Measurements from ENCODE around the gene PIGN.

DNA sequence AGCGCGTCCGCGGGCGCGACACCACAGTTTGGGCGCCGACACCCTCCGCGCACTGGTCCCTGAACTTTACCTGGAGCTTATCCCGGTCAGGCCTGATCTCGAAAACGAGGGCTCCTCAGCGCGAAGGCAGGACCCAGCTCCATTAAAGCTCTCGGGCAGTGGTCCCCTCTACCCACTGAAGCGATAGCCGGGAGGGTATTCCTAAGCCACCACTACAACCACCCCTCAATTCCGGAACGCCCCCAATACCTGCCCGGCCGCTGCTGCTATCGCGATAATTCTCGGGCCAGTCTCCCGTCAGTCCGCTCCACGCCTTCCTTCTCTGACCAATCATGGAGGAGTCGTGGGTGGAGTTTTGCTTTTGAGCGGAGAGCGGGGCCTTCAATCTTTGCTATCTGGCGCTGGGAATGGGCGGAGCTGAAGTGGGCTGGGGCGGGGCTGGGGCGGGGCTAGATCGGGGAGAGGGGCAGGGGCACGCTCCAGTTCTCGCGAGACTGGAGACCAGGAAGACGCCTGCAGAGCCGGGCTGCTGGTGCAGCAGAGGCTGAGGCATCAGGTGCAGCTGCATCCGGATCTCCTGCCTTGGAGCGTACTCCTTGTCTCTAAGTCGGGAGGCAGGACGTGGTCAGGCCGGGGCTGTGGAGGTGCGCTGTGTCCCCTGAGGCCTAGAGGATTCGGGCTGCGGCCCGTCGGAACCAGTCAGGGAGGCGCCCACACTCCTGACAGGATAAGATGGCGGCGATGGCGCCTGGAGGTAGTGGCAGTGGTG is at the start of gene PIGN, which contains the start of gene RELCH:
- TF ChIP-seq TAF1 (IDR thresholded peaks at IDR 0.05; ENCODE audit: low read depth, low read length) (peak; percentile 82), POLR2A (IDR thresholded peaks at IDR 0.05; ENCODE audit: low read depth, low read length) (peak; percentile 97)
